Right forelimb (tissue), 1 donor: ENCODE results near the gene LOXHD1.

Experiments
- DNase-seq: peaks from one replicate; pipeline ENCODE4 v3.0.0-alpha.2; 2018

The LOXHD1 gene

GRCh38 chr18:46574000-46574742 is 82.8 kb downstream of the LOXHD1 start:
- no peak for DNase-seq

DNA sequence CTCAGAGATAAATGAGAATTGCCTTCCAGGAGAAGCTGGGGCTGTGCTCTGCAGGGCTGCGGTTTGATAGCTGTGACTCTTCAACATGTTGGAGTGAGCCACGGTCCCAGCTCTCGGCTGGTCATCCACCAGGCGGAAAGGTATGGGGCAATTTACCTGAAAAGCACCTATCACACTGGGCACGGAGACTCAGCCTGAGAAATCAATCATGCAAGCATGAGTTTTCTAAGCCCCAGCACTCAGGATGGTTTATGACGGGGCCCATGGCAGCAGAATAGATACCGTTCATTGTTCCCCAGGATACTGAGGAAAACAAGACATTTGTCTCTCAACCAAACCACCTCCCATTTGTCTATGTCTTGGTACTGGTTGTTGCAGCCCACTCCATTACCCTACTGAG is 83.9 kb downstream of the LOXHD1 start:
- no peak for DNase-seq

DNA sequence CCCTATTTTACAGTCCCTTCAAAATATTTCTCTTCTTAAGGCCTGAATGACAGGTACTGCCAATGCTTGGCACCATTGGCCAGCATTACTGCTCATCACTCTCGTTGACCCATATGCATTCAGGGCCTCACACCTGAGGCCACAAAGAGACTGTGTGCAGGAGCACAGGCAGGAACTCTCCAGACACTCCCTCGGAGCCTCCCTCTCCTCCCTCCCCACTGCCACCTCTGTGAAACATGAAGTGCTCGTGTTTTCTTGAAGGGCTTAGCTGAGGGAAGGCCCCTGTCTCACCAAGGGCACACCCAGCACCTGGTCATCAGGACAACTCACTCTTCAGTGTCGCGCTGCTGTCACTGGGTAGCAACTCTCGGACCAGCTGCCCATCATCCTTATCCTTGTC is 85.3 kb downstream of the LOXHD1 start:
- no peak for DNase-seq

- no peak for DNase-seq
Measured at GRCh38 chr18:46570666-46571065, 86.4 kb downstream of the LOXHD1 start.

DNA sequence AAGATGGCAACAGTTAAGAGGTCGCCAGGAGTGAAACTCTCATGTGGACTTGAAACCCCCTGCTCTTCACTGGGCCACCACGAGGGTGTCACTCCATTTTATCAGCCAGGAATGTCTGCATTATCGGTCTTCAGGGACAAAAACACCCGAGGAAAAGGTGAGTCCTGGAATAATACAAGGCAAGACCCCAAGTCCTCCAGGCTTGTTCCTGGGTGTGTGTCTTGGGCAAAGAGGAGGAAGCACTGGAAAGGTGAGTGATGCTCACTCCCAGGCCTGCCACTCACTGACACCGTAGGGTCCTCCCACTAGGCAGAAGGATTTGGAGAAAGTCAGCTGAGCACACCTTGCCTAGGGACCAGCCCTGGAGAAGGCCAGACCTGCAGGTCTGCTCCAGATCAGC is 86.9 kb downstream of the LOXHD1 start:
- DNase-seq: no peak

GRCh38 chr18:46569211-46569610 is 87.8 kb downstream of the LOXHD1 start:
- no peak for DNase-seq

DNA sequence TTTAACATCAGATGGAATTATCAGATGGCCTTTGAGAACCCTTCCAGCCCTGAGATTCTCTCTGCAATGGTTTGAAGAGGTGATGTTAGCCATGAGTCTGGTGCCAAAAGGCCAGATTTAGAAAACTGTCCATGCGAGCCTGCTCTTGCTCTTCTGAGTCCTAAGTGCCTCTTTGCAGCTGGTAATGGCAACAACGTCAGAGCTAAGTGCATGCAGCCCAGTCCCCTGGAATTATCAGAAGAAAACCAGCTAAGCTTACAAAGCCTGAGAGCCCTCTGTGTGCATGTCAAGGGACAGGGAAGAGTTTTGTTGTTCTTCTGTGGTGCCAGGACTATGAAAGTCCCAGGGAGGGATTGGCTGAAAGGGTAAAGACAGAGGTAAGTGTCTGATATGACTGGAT is 89.8 kb downstream of the LOXHD1 start:
- no peak for DNase-seq

GRCh38 chr18:46566111-46566510 is 90.9 kb downstream of the LOXHD1 start:
- no peak for DNase-seq

DNA sequence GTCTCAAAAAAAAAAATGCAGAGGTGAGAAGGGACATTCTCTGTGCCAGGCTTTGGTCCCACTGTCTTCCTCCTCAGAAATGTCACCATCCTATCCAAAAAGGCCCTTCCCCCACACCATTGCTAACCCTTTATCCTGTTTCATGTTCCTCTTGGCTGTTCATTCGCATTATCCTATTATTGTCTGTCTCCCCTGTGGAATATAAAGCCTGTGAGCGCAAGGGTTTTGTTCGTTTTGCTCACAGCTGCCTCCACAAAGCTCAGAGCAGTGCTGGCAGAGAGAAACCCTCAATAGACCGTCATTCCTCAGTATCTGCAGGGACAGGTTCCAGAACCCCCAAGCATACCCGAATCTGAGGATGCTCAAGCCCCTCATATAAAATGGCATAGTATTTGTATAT is 91.8 kb downstream of the LOXHD1 start:
- no peak for DNase-seq

GRCh38 chr18:46563317-46563716 is 93.7 kb downstream of the LOXHD1 start:
- no peak for DNase-seq

DNA sequence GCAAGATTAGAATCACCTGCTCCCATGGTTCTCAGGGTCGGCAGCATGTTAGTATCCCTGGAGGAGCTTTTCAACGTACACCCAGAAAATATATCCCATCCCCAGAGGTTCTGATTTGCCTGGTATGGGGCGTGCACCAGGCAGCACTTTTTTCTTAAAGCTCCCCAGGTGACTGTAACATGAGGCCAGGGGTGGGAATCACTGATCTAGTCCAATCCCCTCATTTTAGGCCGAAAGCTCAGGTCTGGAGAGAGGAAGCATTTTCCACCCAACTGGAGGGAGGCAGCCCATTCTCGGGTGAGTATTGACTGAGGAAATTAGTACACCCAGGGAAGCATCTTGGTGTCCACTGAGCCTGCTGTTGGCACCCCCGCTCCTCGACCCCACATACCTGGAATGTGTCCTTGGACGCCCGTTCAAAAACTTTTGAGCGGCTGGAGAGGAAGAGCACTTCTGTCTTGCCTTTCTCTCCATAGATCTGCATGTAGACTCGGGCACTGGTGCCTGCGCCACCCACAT is 94.3 kb downstream of the LOXHD1 start:
- DNase-seq: no peak

DNA sequence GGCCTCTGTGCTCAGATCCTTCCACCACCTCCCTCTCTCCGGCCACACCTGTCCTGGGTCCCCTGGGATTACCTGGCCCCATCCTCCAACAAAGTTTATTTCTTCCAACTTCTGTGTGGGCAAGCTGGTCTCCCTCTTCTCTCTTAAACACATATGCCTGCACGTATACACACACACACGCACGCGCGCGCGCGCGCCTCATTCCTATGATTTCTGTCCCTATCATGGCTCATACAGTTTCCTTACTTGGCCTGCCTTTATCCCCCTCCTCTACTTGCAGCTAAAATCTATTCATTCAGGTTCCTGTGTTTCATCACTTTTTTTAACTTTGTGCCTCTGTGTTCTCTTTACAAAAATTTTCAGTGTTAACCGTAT is 96.4 kb downstream of the LOXHD1 start:
- DNase-seq: no peak

DNA sequence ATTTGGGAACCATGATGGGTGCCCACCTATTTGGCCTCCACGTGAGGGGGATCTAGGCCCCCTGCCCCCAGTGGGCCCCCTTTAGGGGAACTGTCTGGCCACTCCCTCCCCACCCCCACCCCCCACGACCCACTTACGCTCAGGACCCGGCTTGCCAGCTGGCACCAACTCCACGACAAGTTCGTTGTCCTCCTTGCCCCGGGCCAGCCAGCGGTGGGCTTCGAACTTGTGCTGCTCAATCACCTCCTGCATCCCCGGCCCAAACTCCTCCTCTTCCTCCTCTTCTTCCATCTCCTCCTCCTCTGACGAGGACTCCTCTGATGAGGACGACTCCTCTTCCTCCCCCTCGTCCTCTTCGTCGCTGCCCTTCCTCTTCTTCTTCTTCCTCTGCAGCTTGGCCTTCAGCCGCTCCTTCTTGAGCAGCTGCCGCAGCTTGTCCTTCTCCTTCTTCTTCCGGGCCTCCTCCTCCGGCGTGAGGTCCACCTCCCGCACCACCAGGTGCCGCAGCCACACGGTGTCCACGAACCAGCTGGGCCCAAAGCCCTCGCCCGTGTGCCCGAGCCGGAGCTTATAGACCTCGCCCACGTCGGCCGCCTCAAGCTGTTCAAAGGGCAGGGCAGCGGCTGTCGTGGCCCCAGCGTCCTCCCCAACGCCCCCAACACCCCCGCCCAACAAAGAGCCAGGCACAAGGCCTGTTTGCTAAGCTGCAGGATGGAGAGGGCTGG is 96.9 kb downstream of the LOXHD1 start:
- DNase-seq: no peak

- DNase-seq: no peak
Measured at GRCh38 chr18:46559296-46559695, 97.7 kb downstream of the LOXHD1 start.

- DNase-seq: no peak
Measured at GRCh38 chr18:46556590-46557206, 100.3 kb downstream of the LOXHD1 start.

GRCh38 chr18:46555724-46556123 is 101.3 kb downstream of the LOXHD1 start:
- no peak for DNase-seq

- no peak for DNase-seq
Measured at GRCh38 chr18:46555213-46555612, 101.8 kb downstream of the LOXHD1 start.

DNA sequence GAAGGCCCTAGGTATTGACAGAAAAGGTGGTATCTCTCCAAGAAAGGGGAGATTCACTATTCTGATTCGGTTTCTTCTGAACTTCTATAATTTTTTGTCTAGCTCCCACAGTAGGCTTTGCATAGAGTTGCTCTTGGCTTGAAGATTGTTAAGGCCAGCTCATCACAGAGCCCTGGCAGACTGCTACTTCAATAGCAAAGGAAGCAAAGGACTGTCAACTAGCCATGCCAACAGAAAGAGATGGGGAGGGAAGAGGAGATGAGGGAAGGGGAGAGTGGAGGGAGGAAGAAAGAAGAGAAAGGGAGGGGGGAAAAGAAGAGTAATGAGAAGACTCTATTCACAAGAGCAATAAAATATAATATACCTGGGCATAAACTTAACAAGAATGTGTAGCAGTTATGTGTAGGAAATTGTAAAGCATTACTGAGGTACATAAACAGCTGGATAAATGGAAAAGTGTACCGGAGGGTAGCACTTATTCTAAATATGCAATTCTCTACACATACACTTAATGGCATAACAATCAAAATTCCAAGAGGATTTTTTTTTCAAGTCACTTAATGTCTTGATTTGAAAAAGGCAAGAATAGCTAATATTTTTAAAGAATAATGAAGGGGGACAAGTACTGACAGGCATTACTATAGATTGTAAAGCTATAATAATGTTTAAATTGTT is 102.5 kb downstream of the LOXHD1 start:
- DNase-seq: no peak

GRCh38 chr18:46550609-46551008 is 106.4 kb downstream of the LOXHD1 start:
- no peak for DNase-seq

GRCh38 chr18:46547520-46547919 is 109.5 kb downstream of the LOXHD1 start:
- no peak for DNase-seq

DNA sequence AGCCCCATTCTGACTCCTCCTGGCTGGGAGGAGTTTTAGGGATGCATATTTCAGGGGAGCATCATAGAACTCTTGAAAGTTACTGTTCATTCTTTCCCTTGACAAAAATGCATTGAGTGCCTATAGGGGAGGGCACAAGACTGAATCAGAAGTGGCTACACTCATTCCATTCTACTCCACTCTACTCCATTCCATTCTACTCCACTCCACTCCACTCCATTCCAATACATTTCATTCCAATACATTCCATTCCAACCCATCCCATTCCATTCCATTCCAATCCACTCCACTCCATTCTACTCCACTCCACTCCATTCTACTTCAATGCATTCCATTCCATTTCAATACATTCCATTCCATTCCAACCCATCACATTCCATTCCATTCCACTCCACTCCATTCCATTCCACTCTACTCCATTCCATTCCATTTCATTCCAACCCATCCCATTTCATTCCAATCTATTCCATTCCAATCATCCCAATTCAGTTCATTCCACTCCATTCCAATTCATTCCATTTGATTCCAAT is 110.8 kb downstream of the LOXHD1 start:
- no peak for DNase-seq

GRCh38 chr18:46542545-46542944 is 114.5 kb downstream of the LOXHD1 start:
- no peak for DNase-seq

DNA sequence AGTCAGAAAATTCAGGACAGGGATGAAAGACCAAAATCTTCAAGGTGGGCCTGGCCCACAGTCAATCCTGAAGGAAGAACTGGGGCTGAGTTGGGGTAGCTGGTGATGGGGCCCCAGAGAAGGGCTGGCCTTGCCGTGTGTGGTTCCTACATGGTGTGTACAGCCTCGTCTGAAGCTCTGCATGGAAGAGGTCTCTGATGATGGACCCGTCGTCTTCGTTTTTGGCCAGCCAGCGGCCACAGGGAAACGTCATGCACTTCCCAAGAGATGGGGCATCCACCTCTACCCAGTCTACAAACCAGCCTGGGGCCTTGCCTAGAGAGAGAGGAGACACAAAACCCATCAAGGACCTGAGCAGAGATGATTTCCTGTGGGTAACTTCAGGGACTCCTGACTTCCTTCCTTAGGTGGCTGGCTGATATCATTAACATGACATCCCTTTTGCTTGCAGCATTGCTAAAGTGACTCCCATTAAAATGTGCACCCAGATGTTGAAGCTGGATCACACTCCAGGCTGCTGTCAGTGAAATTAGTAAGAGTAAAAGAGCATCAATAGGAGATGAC is 115.3 kb downstream of the LOXHD1 start:
- DNase-seq: no peak
